Stimulated activated CD4-positive, alpha-beta T cell treated with anti-CD3 and anti-CD28 coated beads, Interleukin-15, amount 100 ng/mL, for 24 hours (primary cell): ENCODE results near the gene CT83.

Experiments
- DNase-seq: peaks from one replicate; pipeline ENCODE4 v3.0.0-alpha.2; 2020

Gene CT83, protein sequence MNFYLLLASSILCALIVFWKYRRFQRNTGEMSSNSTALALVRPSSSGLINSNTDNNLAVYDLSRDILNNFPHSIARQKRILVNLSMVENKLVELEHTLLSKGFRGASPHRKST

DNA sequence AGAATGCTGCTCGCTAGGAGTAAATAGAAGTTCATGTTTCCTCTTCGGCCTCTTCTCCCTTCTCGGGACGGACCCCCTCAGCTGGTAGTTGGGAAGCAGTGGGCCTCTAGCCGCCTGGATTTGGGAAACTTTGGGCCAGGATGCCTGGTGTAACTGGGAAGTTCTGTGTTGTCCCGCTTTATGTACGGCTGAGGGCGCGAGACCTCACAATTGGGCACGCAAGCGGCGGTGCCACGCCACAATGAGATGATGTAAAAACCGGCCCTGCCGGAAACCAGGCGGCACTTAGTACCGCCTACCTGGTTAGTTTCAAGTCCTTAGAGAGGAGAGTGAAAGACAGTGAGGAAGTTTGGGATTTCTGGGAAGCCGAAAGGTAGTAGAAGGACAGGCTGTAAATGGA lies at the start of gene CT83:
CT83 (minus strand) TSS at position 155 of the 400 bp plus-strand sequence; CDS start at position 35, 120 bp downstream.
- no peak for DNase-seq

DNA sequence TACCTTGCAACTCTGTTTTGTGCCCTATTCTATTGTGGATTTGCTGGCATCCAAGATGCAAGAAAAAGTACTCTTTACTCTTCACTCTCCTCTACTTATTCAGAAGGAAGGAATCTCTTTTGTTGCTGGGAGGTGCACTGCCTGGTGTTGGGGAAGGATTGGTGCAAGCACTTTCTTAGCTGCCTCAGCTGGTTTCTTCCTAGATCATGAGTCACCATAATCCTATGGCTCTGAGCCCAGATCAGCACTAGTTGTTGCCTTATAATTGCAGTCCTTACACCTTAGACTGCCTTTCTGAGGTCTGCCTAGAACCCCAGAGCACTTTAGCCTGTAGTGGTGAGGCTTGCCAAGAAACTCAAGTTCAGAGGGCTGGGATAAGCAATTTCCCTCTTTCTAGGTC lies 37.0 kb upstream of the CT83 start:
- DNase-seq: no peak

DNA sequence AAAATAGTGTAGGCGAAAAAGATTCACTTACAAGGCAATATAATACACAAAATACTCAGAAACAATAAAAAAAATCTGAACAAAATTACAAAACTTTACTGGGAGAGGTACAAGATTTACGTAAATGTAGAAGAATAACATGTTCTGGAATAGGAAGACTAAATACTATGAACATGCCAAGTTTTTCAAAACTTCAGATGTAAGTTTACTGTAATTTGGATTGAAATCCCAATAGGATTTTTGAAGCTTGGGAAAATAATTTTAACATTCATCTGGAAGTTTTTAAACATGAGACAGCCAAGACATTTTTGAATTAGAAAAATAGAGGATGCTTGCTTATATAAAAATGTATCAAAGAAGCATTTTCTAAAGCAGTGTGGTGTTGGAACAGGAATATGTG lies 30.5 kb upstream of the CT83 start:
- no peak for DNase-seq

DNA sequence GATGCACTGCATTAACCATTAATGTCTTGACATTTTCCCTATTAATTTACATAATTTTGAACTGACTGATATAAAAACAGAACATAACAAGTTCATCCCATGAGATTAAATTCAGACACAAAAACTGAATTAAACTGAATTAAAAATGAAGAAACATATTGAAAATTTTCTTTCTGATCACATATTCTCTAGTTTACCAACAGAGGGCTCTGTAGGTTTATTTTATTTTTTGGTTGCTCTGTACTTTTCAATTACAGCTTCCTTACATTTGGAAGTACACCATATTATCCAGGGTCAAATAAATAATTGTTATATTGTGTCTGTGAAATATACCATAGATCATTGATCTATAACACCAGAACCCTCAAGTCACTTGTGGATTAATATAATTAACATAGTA lies 27.3 kb upstream of the CT83 start:
- DNase-seq: no peak

DNA sequence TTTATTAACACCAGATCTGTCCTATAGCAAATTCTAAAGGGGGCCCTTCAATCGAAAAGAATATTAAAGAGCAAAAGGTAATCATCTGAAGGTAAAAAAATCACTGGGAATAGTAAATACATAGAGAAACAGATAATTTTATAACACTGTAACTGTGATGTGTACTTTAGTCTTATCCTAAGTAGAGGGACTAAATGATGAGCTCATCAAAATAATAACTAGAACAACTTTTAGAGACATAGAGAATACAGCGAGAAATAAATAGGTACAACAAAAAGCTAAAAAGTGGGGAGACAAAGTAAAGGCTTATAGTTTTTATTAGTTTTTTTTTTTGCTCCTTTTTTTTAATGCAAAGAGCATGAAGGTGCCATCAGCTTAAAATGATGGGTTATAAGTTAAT lies 17.3 kb upstream of the CT83 start:
- DNase-seq: no peak

DNA sequence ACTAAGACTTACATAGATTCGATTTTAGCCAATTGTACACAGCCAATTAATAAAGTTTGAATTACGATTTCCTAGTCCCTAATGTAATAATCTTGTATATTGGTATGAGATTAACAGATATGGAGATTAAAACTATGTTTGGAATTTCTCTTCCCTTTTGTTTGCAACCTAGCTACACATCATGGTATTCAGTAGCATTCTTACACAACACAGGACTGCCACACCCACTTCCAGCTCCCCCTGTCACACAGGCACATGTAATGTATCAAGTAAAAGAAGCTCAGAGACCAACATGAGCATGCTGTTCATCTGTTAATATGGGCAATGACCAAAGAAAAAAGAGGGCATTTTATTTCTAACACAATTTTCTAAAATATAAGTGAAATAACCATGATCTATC lies 13.6 kb downstream of the CT83 start:
- DNase-seq: no peak

DNA sequence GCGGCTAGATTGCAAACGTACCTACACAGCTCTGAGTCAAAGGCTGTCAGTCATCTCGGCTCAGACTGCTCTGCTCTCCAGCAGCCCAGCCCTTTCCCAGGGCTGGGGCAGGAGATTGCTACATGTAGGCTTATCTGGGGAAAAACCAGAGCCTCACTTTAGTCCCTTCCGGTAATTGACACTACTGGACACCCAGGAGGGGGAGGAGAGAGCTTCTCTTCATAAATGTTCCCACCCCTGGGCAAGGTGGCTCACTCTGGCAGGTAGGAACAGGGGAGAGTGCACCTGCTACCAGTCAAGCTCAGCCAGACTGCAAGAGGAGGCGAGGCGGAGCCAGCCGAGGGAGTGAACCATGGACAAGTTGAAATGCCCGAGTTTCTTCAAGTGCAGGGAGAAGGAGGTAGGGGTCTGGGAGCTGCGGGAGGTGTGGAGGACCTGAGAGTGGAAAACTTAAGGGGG lies 26.4 kb downstream of the CT83 start, which contains the start of gene SLC6A14:
SLC6A14 (plus strand) TSS at position 249 of the 459 bp plus-strand sequence; CDS start at position 353, 104 bp downstream.
- DNase-seq: no peak

DNA sequence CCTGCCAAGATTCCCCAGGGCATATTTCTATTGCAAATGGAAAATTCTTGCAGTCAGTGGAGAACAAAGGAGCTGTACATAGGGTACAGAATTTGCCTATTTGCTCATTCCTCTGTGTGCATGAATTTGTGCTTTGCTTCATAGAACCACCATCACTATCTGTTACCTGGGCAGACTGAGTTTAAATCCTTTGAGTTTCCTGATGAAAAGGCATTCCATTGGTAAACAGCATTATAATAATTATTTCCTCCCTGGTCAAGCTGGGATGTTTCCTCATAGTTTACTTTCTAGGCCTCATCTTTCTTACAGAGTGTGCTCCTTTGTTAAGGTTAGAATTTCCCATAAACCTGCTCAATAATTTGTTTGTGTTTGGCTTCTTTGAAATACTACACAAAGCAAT lies 27.2 kb downstream of the CT83 start:
- no peak for DNase-seq

DNA sequence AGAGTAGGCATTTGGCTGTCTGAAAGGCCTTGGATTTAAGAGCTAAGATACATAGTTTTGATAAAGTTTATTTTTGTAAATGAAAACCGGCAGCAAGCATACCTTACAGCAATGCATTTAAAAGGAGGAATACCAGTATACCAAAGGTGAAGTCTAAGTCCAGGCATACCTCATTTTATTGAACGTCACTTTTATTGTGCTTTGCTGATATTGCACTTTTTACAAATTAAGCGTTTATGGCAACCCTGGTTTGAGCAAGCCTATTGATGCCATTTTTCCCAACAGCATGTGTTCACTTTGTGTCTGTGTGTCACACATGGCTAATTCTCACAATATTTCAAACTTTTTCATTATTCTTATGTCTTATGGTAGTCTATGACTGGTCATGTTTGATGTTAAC lies 34.8 kb downstream of the CT83 start:
- no peak for DNase-seq

DNA sequence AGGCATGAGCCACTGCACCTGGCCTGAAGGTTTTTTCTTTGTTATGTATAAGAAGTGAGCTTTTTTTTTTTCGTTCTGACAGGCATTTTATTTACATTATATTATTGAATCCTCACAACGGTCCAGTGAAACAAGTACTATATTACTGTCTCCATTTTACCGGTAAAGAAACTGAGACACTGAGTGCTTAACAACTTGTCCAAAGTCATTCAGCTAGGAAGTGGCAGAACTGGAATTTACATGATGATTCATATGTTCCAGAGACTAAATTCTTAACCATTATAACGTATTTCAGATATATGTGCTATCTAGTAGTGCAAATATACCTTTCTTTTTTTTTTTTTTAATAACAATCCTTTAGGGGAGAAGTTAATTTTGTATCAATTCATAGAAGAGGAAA lies 44.8 kb downstream of the CT83 start:
- DNase-seq: no peak

DNA sequence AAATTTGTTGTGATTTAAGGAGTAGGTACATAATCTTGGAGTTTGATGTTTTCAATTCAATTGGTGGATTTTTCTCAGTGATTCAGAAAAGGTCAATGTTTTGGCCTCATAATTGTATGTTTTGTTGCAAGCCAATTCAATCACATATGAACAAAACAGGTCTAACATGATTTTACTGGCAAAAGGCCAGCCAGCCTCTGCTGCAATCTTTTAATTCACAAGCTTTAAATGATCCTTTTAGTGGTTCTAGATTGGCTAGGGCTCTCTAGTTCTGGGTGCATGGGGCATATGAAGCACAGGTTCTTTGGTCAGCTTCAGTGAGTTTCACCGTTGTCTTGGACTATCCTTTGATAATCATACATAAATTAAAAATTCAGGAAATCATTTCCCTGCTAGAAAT lies 45.6 kb downstream of the CT83 start:
- no peak for DNase-seq

DNA sequence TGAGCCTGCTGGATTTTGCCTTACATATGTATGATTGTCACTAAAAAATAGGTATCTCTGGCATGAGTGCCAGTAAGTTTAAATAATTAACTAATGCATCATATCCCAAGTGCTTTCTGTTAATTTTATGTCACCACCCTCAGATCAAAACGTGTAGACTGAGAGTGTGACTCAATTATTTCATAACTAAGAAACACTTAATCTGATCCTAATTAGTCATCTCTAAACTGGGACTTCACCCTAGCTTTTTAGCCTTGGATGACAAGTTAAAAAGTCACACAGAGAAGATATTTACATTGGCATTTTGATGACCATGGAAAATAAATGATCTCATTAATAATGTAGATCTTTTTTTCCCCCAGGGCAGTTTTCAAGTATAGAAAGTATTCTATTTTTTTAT lies 49.5 kb downstream of the CT83 start:
- no peak for DNase-seq
